IPS DF 6.9 (cell line): Measurements from ENCODE around the gene MGAT3.

Experiments used
- DNase-seq: peaks from one replicate; pipeline ENCODE4 v3.0.0-alpha.2; 2013; ENCODE audit warnings: low read depth, low spot score
- H3K27ac ChIP-seq: one replicate; pipeline ENCODE4 v1.5.1; 2013; ENCODE audit warnings: low read length, control low read depth
- H3K27me3 ChIP-seq: 2 replicates; pipeline ENCODE4 v1.6.1; 2013; ENCODE audit warnings: mild to moderate bottlenecking, low read length; ENCODE audit not compliant: control insufficient read depth, insufficient read depth
- H3K36me3 ChIP-seq: 2 replicates; pipeline ENCODE4 v1.6.1; 2013; ENCODE audit warnings: low read length; ENCODE audit not compliant: control insufficient read depth, insufficient read depth
- H3K4me1 ChIP-seq: 2 replicates; pipeline ENCODE4 v1.6.1; 2013; ENCODE audit warnings: low read length; ENCODE audit not compliant: control insufficient read depth, insufficient read depth
- H3K4me3 ChIP-seq: 2 replicates; pipeline ENCODE4 v1.5.1; 2013; ENCODE audit warnings: mild to moderate bottlenecking, low read length
- H3K9me3 ChIP-seq: 2 replicates; pipeline ENCODE4 v1.6.1; 2013; ENCODE audit warnings: low read length, inconsistent platforms; ENCODE audit not compliant: control insufficient read depth, insufficient read depth
- WGBS: extraction: QIAGEN DNeasy Blood & Tissue Kit; methylation state at CpG from one replicate; pipeline ENCODE4 v1.1.7; 2013; ENCODE audit warnings: mixed read lengths, missing lambda C conversion rate; ENCODE audit not compliant: insufficient read length, insufficient coverage; 5-methylcytosine and 5-hydroxymethylcytosine counted together

MGAT3 gene

GRCh38 chr22:39448205-39449054 lies 8.4 kb upstream of the MGAT3 start:
- Histone ChIP-seq H3K4me1 (0 out of 2 replicates have a peak, but pooled peaks cover 2% of the 10 kb centered on the region), H3K4me3 (no peak overlapping the region), H3K27me3 (no peaks in the 10 kb centered on the region), H3K27ac (no peak overlapping the region), H3K36me3 (no peaks in the 10 kb centered on the region), H3K9me3 (no peaks in the 10 kb centered on the region)
- WGBS, result no CpG with 5 or more reads among the region's 19 CpGs
- no peak for DNase-seq

- H3K27ac ChIP-seq, result no peak overlapping the region
- no CpG with 5 or more reads among the region's 6 CpGs for WGBS
- H3K4me1 ChIP-seq, result peaks cover 8% of the 10 kb centered on the region; the same call in 1 of the 2 replicates
- DNase-seq, result no peak
- H3K9me3 ChIP-seq, result no peaks in the 10 kb centered on the region
- H3K36me3 ChIP-seq, result no peaks in the 10 kb centered on the region
- no peaks in the 10 kb centered on the region for H3K27me3 ChIP-seq
- H3K4me3 ChIP-seq, result no peak overlapping the region
These were observed 7.1 kb upstream of the MGAT3 start for GRCh38 chr22:39449708-39450107.

GRCh38 chr22:39450258-39450955 lies 6.4 kb upstream of the MGAT3 start:
- DNase-seq, result no peak
- Histone ChIP-seq H3K27me3 (no peaks in the 10 kb centered on the region), H3K4me3 (no peak overlapping the region), H3K27ac (no peak overlapping the region), H3K9me3 (no peaks in the 10 kb centered on the region), H3K4me1 (peaks cover 8% of the 10 kb centered on the region; the same call in 1 of the 2 replicates), H3K36me3 (no peaks in the 10 kb centered on the region)
- no CpG with 5 or more reads among the region's 13 CpGs for WGBS

- WGBS, result no CpG with 5 or more reads among the region's 6 CpGs
- DNase-seq, result no peak
- H3K36me3 ChIP-seq, result no peaks in the 10 kb centered on the region
- H3K4me1 ChIP-seq, result peaks cover 8% of the 10 kb centered on the region; the same call in 1 of the 2 replicates
- H3K27ac ChIP-seq, result no peak overlapping the region
- no peaks in the 10 kb centered on the region for H3K9me3 ChIP-seq
- H3K27me3 ChIP-seq, result peaks cover 2% of the 10 kb centered on the region; the same call in 1 of the 2 replicates
- no peak overlapping the region for H3K4me3 ChIP-seq
These were observed 4.1 kb upstream of the MGAT3 start for GRCh38 chr22:39452740-39453040.

- Histone ChIP-seq H3K27ac (no peak overlapping the region), H3K4me1 (peaks cover 10% of the 10 kb centered on the region; the same call in 1 of the 2 replicates), H3K27me3 (peaks cover 5% of the 10 kb centered on the region; the same call in 1 of the 2 replicates), H3K36me3 (no peaks in the 10 kb centered on the region), H3K9me3 (no peaks in the 10 kb centered on the region), H3K4me3 (no peak overlapping the region)
- no CpG with 5 or more reads among the region's 9 CpGs for WGBS
- no peak for DNase-seq
These were observed 2.9 kb upstream of the MGAT3 start for GRCh38 chr22:39453765-39454378.

- H3K27ac ChIP-seq, result no peak overlapping the region
These were observed 2.4 kb upstream of the MGAT3 start for GRCh38 chr22:39454385-39454871.

GRCh38 chr22:39457198-39457555 lies 365 bp downstream of the MGAT3 start:
- Histone ChIP-seq H3K27me3 (peaks cover 5% of the 10 kb centered on the region; the same call in 1 of the 2 replicates), H3K4me1 (peaks cover 12% of the 10 kb centered on the region; the same call in 1 of the 2 replicates), H3K9me3 (no peaks in the 10 kb centered on the region), H3K27ac (no peak overlapping the region), H3K4me3 (peak overlapping the region; percentile 74; the same call in 1 of the 2 replicates), H3K36me3 (no peaks in the 10 kb centered on the region)
- no CpG with 5 or more reads among the region's 63 CpGs for WGBS
- DNase-seq, result no peak

More at GRCh38 chr22:39454385-39454871, 2.4 kb upstream of the MGAT3 start:
- H3K36me3 ChIP-seq, result no peaks in the 10 kb centered on the region
- H3K4me3 ChIP-seq, result no peak overlapping the region
- peaks cover 10% of the 10 kb centered on the region; the same call in 1 of the 2 replicates for H3K4me1 ChIP-seq
- H3K27me3 ChIP-seq, result peaks cover 5% of the 10 kb centered on the region; the same call in 1 of the 2 replicates
- WGBS, result no CpG with 5 or more reads among the region's 7 CpGs
- DNase-seq, result no peak
- H3K9me3 ChIP-seq, result no peaks in the 10 kb centered on the region

GRCh38 chr22:39457556-39458443 lies 988 bp downstream of the MGAT3 start:
- WGBS, result no CpG with 5 or more reads among the region's 83 CpGs
- peaks cover 5% of the 10 kb centered on the region; the same call in 1 of the 2 replicates for H3K27me3 ChIP-seq
- H3K4me3 ChIP-seq, result peak overlapping the region; percentile 74; the same call in 1 of the 2 replicates
- DNase-seq, result no peak
- H3K36me3 ChIP-seq, result no peaks in the 10 kb centered on the region
- no peak overlapping the region for H3K27ac ChIP-seq
- H3K4me1 ChIP-seq, result peaks cover 12% of the 10 kb centered on the region; the same call in 1 of the 2 replicates
- H3K9me3 ChIP-seq, result no peaks in the 10 kb centered on the region

GRCh38 chr22:39458444-39459083 lies 1.8 kb downstream of the MGAT3 start:
- no CpG with 5 or more reads among the region's 10 CpGs for WGBS
- Histone ChIP-seq H3K27ac (no peak overlapping the region), H3K4me3 (peak overlapping the region; percentile 74; the same call in 1 of the 2 replicates), H3K9me3 (no peaks in the 10 kb centered on the region), H3K4me1 (peaks cover 12% of the 10 kb centered on the region; the same call in 1 of the 2 replicates), H3K36me3 (no peaks in the 10 kb centered on the region), H3K27me3 (peaks cover 5% of the 10 kb centered on the region; the same call in 1 of the 2 replicates)
- no peak for DNase-seq
